Measurements from ENCODE around the gene ZBTB7C.

ZBTB7C gene

DNA sequence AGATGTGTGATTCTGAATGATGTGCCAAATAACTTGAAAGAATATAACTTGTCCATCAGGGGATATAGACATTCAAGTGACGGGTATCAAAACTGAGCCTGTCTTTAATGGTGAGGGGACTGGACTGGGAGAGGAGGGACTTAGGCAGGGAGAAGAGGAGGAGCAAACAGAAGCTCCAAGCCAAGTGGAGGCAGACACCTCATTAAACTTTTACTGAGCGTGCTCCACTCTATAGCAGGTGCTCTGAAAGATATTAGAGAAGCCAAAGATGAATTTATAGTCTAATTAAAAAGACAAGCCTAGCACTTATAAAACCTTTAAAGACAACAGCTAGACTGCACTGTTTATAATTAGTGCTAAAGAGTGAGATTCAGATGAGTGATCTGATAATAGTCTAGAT lies 431.0 kb downstream of the ZBTB7C start:
- no peak for DNase-seq

Data from DMS 273 treated with DMSO at 0.1 percent for 48 hours (cell line).